SK-N-SH treated with all-trans-retinoic acid at 6 μM for 48 hours (cell line): ENCODE results near the gene TMC7.

Experiments
- RARB ChIP-seq: fragments of 250-450 bp; sonication (Bioruptor Pico); IDR thresholded peaks from 2 replicates; pipeline ENCODE4 v1.8.0; 2021; ENCODE audit warnings: mild to moderate bottlenecking, moderate library complexity
- SNAI2 ChIP-seq: fragments of 250-450 bp; sonication (Bioruptor Pico); IDR thresholded peaks from 2 replicates; pipeline ENCODE4 v1.5.0; 2020; ENCODE audit warnings: mild to moderate bottlenecking, moderate library complexity
- TF ChIP-seq, protein P1 (sequence below): fragments of 250-450 bp; sonication (Bioruptor Pico); IDR thresholded peaks from 2 replicates; pipeline ENCODE4 v1.8.0; 2020; ENCODE audit warnings: mild to moderate bottlenecking, moderate library complexity, borderline replicate concordance

DNA sequence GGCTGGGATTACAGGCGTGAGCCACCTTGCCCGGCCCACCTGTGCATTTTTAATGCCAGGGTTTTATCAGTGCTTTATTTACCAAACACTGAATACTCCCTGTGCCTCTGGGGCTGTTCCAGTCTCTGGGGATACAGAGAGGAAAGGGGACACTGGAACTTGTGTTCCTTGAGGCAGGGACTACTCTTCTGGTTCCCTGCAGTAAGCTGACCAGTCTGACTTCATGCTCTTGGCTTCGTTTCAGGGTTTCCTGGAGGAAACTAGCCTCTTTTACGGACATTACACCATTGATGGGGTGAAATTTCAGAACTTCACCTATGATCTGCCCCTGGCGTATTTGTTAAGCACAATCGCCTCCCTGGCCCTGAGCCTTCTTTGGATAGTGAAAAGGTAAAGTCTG, 46.2 kb downstream of the TMC7 start:
- TF ChIP-seq RARB, result no peak
- TF ChIP-seq SNAI2 (CRISPR knock-in tag), result no peak
- TF ChIP-seq, protein P1, sequence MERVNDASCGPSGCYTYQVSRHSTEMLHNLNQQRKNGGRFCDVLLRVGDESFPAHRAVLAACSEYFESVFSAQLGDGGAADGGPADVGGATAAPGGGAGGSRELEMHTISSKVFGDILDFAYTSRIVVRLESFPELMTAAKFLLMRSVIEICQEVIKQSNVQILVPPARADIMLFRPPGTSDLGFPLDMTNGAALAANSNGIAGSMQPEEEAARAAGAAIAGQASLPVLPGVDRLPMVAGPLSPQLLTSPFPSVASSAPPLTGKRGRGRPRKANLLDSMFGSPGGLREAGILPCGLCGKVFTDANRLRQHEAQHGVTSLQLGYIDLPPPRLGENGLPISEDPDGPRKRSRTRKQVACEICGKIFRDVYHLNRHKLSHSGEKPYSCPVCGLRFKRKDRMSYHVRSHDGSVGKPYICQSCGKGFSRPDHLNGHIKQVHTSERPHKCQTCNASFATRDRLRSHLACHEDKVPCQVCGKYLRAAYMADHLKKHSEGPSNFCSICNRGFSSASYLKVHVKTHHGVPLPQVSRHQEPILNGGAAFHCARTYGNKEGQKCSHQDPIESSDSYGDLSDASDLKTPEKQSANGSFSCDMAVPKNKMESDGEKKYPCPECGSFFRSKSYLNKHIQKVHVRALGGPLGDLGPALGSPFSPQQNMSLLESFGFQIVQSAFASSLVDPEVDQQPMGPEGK (CRISPR knock-in tag), result no peak
